GM19324 (cell line): Measurements from ENCODE around the gene BIN2.
A peak's percentile ranks its signal among the peaks of the same experiment; 100 is the strongest.

Experiments used
- ATAC-seq: cut with Tn5 transposase; IDR thresholded peaks from one replicate; pipeline ENCODE4 v1.9.1; 2021; ENCODE audit warnings: mild to moderate bottlenecking, moderate library complexity; ENCODE audit not compliant: unreplicated experiment, low FRiP score

BIN2 gene

DNA sequence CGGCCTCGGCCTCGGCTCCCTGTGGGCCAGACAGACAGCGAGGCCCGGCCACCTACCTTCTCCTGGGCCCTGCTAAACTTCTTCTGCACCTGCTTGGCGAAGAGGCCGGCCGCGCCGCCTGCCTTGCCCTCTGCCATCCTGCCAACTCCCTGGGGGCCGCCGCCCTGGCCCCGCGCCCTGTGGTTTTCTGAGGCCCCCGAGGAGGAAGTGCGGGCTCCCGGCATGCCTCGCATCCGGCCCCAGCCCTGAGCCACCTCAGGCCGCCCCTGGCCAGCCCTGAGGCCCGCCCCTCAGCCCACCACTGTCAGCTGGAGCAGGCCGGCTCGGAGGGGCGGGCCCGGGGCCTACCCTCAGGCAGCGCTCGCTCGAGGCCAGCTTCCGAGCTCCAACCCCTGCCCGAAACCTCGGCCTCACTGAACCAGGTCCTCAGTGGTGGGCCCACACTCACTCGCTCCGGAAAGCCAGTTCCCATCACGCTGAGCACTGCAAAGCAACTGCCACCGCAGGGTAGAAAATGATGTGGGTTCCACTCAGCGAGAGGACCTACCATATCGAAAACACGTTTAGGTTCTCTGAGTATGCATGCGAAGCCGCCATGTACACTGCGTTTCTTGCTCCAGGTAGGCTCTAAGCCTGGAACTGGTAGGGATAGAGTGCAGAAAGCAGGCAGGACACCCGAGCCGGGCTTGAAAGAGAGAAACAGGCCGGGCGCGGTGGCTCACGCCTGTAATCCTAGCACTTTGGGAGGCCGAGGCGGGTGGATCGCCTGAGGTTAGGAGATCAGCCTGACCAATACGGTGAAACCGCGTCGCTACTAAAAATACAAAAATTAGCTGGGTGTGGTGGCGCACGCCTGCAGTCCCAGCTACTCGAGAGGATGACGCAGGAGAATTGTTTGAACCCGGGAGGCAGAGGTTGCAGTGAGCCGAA lies at the start of gene BIN2:
BIN2 (minus strand) TSS at position 209 of the 930 bp plus-strand sequence; CDS start at position 137, 72 bp downstream.
- ATAC-seq, result peak; percentile 59

GRCh38 chr12:51373187-51373586 lies 49.2 kb upstream of the BIN2 start:
- ATAC-seq, result no peak

DNA sequence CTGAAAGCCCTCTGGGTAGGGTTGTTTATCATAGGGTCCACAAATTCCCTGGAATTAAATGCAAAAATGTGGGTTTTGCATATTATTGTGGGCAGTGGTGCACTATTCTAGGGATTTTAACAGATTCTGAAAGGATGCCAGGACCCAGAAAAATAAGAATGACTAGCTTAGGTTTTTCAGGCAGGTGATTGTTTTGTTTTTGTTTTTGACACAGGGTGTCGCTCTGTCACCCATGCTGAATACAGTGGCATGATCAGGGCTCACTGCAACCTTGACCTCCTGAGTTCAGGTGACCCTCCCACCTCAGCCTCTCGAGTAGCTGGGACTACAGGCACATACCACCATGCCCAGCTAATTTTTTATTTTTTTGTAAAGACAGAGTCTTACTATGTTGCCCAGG lies 48.0 kb upstream of the BIN2 start:
- no peak for ATAC-seq

GRCh38 chr12:51371295-51371953 lies 47.5 kb upstream of the BIN2 start:
- no peak for ATAC-seq

DNA sequence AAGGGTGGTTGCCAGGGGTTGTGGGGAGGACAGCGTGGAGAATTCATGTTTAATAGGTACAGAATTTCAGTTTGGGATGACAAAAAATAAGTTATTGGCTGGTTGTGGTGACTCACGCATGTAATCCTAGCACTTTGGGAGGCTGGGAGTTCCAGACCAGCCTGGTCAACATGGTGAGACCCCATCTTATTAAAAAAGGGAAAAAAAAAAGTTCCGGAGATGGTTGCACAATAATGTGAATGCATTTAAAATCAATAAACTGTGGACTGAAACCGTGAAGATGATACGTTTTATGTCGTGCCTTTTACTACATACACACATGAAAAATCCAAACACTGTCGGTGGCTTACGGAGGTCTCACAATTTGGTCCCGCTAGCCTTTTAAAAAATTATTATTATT lies 46.7 kb upstream of the BIN2 start:
- no peak for ATAC-seq

DNA sequence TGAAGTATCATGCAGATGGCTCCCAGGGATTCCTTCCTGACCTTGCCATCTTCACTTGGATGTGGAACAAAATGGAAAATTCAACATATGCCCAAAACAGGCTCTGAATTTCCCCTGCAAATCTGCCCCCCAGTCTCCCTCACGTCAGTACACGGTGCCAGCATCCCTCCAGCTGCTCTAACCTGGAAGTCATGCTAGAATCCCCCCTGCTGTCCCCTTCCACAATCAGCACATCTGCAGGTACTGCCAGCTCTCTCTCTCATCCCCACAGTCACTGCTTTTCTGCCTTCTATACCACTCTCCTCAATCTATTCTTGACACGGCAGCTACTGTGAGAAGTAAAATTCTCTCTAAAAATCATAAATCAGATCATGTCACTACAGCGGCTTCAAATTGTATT lies 45.6 kb upstream of the BIN2 start:
- no peak for ATAC-seq

DNA sequence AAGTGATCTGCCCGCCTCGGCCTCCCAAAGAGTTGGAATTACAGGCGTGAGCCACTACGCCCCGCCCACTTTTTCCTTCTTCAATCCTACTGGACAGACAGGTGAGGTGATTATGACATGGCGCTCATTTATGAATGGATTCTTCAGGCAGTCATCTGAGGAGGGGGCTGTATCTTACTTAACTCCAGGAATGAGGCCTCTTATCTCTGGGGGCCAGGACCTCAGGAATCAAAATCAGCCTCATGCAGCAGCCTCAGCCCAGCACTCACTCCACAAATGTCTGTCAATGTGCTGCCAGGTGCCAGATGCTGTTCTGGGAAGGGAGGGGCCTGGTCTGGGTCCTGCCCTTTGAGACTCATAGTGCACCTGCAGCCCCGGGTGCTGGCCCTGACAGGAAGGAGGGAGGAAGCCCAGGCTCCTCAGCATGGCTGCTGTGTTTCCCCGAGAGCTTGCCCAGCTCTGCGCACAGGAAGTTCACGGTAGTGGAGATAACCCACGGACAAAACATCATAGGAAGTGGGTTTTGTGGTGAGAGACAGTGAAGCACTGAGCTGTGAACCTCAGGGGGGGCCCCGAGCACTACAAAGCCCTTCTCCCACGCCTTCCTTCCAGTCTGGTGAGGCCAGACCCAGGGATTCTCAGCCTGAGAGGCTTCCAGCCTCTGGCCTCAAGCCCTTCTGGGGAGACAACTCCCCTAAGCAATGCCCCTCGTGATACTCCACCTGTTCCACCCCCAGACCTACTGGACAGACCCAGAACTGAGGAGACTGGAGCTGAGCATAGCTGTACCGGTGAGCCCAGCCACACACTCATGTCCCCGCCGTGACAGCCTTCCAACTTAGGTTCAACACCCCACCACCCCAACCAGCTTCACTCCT lies 44.9 kb upstream of the BIN2 start:
- peak; percentile 99 for ATAC-seq

DNA sequence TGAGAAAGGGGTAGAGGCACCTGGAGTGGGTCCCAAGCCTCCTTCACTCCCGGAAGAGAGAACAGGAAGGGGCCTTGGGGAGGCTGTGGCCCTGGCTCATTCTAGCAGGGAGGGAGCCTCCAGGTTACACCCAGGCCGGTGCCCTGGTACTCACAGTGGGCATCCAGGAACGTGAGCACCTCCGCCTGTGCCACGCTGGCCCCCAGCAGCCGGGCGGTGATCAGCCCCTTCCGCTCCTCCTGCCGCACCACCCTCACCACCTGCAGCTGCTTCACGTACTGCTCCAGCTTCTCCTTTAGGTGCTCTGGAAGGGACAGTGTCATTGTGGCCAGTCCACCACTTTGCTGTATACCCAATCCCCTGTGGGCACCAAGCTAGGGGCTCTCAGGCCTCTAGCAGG lies 41.3 kb upstream of the BIN2 start:
- no peak for ATAC-seq

DNA sequence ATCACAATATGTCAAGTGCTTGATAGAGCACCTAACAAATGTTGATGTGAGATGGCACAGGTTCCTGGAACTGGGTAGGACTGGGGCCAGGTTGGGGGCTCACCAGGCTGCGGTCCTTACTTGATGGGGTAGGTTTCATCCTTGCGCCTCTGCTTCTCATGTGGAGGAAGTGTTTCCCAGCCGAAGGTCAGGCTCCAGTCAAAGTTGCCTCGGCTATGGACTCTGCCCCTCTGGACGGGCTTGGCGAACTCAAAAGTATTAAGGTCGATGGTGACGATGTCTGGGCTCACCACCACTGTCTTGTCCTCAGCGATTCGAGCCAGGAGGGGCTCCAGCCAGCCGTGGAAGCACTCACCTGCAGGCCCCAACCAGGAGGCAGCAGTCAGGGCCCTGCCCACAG lies 40.0 kb upstream of the BIN2 start:
- ATAC-seq, result no peak

DNA sequence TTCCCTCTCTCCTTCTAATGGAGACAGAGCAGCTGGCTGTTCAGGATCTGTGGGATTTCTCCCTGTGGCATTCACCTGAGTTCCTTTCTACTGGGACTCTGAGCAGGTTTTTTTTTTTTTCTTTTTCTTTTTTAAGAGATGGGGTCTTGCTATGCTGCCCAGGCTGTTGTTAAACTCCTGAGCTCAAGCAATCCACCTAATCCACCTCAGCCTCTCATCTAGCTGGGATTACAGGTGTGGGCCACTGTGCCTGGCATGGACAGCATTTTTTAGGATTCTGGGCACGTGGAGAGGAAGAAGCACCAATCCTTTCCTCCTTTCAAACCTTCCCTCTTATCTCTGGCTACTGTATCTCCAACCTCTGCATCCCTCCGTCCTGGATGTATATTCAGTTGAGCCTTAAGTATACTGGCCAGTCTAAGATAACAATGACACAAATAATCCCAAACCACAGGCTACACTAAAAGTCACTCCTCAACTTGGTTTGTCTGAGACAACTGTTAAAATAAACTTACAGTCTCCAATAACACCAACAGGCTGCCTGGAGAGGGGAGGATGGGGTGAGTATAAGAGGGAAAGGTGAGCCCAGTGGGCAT lies 38.9 kb upstream of the BIN2 start:
- no peak for ATAC-seq

- no peak for ATAC-seq
Observed at GRCh38 chr12:51362307-51362706, 38.3 kb upstream of the BIN2 start.

DNA sequence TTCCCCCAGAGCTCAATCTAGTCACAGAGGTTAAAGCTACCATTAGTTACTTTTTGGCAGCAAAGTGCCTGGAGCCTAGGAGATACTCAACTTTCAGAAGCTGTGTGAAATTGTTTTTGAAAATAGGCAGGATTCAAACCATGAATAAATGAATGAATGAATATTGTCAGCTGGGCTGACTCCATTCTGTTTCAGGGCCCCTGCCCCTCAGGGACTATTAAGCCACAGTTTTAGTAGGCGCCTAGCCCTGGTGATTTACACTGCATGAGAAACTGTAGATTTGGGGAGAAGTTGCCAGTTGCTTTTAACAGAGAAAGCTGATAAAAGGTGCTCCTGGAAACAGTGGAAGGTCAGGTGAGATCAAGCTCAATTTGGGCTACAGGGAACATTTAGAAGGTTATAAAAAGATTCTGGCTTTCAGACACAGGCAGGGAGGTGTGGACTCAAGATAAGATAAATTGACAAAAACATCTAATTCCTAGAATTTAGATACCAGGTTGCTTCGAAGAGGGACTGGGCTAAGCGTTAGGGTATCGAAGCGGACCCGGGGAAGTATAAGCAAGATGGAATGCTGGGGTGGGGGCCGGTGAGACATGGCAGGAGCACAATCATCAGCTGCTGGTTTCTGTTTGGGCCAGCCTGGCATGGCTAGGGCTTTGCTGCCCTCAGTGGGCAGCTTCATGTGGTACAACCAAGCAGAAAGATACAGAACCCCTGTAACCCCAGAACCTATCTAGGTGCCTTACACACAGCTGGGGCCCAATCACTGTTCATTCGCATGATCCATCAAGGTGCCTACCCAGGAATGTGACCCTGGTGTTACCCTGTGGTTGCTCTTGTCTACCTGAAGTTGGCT lies 37.4 kb upstream of the BIN2 start:
- ATAC-seq, result no peak

DNA sequence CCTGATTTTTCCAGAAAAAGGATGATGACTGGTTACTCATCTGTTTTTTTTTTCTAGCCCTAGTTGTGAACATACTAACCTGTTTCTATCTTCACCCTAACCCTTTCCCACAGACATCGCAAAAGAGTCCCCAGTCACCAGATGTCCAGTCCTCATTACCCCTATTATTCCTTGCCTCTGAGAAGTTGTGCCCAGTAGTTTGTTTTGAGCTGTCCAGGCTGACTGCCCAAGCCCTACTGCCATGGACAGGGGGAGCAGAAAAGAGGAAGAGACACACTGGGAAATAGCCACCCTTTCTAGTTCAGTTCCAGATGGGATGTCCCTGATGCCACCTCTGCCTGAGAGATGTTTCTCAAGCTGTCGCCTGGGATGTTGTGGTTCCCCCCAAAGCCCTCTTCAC lies 36.3 kb upstream of the BIN2 start:
- ATAC-seq, result no peak

GRCh38 chr12:51359851-51360250 lies 35.9 kb upstream of the BIN2 start:
- ATAC-seq, result no peak

GRCh38 chr12:51358496-51358895 lies 34.5 kb upstream of the BIN2 start:
- no peak for ATAC-seq

- no peak for ATAC-seq
Observed at GRCh38 chr12:51357374-51358047, 33.5 kb upstream of the BIN2 start.

GRCh38 chr12:51351913-51352532 lies 28.0 kb upstream of the BIN2 start:
- no peak for ATAC-seq

- no peak for ATAC-seq
Observed at GRCh38 chr12:51349026-51349425, 25.1 kb upstream of the BIN2 start.

GRCh38 chr12:51348116-51348515 lies 24.1 kb upstream of the BIN2 start:
- ATAC-seq, result no peak
